Measurements from ENCODE around the gene DNAAF9. TPM values are rescaled to one million over a fixed set of nuclear protein-coding genes. Genes with fewer than 3 reads are reported as not detected.

The DNAAF9 gene
- total and polyA plus RNA-seq, 2 of the 8 experiments (the other 6 are each of a cell fraction or from before 2014, with no cell fraction given): 2.6 to 5.7 TPM

DNA sequence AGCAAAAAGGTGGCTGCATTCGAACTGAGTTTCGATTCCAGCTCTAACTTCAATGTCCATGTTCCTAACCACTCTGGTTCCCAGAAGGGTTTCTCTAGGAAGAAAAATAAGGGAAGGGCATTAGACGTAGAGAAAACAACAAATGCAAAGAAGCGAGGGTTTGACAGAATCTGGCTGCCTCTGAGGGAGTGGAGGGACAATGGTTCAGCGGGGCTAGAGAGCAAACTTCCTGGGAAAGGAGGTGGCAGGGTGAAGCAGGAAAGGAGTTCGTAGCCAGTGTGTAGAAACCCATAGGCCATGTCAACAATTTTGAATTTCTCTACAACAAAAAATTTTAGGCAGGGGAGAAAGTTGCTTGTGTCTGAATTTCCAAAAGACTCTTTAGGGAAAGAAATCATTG is 14.5 kb upstream of the DNAAF9 start:
- H3K9me3 ChIP-seq (ENCODE audit: insufficient read depth in 2 of 2, low read depth in 1 of 2, low read length in 1 of 2): no peaks in the 10 kb centered on the region; a peak in 1 of 4 replicates
- no peaks in the 10 kb centered on the region for H3K27me3 ChIP-seq (replicated peaks in 1 of 4; ENCODE audit: control insufficient read depth in 3 of 4, extremely low read depth in 1 of 4, insufficient read depth in 3 of 4, low read length in 3 of 4)
- TF ChIP-seq FOSL1 (IDR thresholded peaks at IDR 0.05; ENCODE audit: insufficient read depth, low read depth, low read length) (no peak), CHD2 (IDR thresholded peaks at IDR 0.05; ENCODE audit: low read length) (no peak), GABPA (IDR thresholded peaks at IDR 0.05; ENCODE audit: borderline replicate concordance, insufficient read depth, low read length) (no peak), BACH1 (IDR thresholded peaks at IDR 0.05; ENCODE audit: low read length) (no peak), GTF2F1 (IDR thresholded peaks at IDR 0.05; ENCODE audit: borderline replicate concordance, low read depth, low read length) (no peak), CHD1 (IDR thresholded peaks at IDR 0.05; ENCODE audit: low read depth, low read length) (no peak), YY1 (IDR thresholded peaks at IDR 0.05; ENCODE audit: low read depth, low read length) (no peak), TAF7 (optimal IDR thresholded peaks at IDR 0.05; ENCODE audit: borderline replicate concordance, low read depth, low read length) (no peak), ASH2L (IDR thresholded peaks at IDR 0.05; ENCODE audit: low read length) (no peak), EGR1 (IDR thresholded peaks at IDR 0.05; ENCODE audit: borderline replicate concordance, low read depth, low read length) (no peak), RFX5 (IDR thresholded peaks at IDR 0.05; ENCODE audit: borderline replicate concordance, low read depth, low read length) (no peak), JUND (IDR thresholded peaks at IDR 0.05; ENCODE audit: low read length) (no peak), TEAD4 (IDR thresholded peaks at IDR 0.05; ENCODE audit: low read depth, low read length) (no peak)
- TF ChIP-seq, protein P1, sequence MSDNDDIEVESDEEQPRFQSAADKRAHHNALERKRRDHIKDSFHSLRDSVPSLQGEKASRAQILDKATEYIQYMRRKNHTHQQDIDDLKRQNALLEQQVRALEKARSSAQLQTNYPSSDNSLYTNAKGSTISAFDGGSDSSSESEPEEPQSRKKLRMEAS (IDR thresholded peaks at IDR 0.05): no peak

More for the DNA sequence above, 14.5 kb upstream of the DNAAF9 start:
- Histone ChIP-seq H3K56ac (replicated peaks; ENCODE audit: insufficient read length, low read depth, low read length) (no peak overlapping the region), H2BK12ac (ENCODE audit: low read depth, low read length) (no peak overlapping the region), H3K79me2 (ENCODE audit: control insufficient read depth in 1 of 2, insufficient read depth in 2 of 2, low read length in 2 of 2) (no peaks in the 10 kb centered on the region), H3K4me1 (replicated peaks in 1 of 4; ENCODE audit: control insufficient read depth in 3 of 4, insufficient read depth in 4 of 4, low read length in 3 of 4) (peaks cover 0 to 4% (median 0%) of the 10 kb centered on the region in 4 experiments; a peak in 1 of 7 replicates), H3K23me2 (ENCODE audit: low read depth, low read length) (peaks cover 2% of the 10 kb centered on the region; the same call in 1 of the 2 replicates), H3K27ac (ENCODE audit: low read depth, low read length) (no peak overlapping the region), H2AFZ (ENCODE audit: low read length) (peak overlapping the region; percentile 94), H3K14ac (ENCODE audit: insufficient read length) (no peak overlapping the region), H2BK120ac (replicated peaks; ENCODE audit: low read depth, low read length) (no peak overlapping the region), H3K4me3 (ENCODE audit: extremely low read depth in 1 of 4, insufficient read depth in 2 of 4, low read depth in 3 of 4, low read length in 4 of 4) (no peak overlapping the region), H3K9ac (replicated peaks in 1 of 4; ENCODE audit: extremely low read depth in 1 of 4, low read depth in 3 of 4, low read length in 3 of 4) (no peak overlapping the region), H2BK5ac (ENCODE audit: low read depth, low read length) (no peak overlapping the region), H3K18ac (ENCODE audit: extremely low read depth, low read length) (peak overlapping the region; percentile 51; the same call in 1 of the 2 replicates), H4K91ac (replicated peaks; ENCODE audit: insufficient read length, low read length) (no peak overlapping the region), H2AK5ac (ENCODE audit: low read depth, low read length) (no peak overlapping the region), H3K4ac (replicated peaks; ENCODE audit: insufficient read length, low read depth, low read length) (no peak overlapping the region), H4K5ac (ENCODE audit: insufficient read length, low read depth, low read length) (no peak overlapping the region), H4K20me1 (replicated peaks in 1 of 2; ENCODE audit: control insufficient read depth in 1 of 2, insufficient read depth in 2 of 2, low read length in 2 of 2) (no peaks in the 10 kb centered on the region), H4K8ac (ENCODE audit: extremely low read depth, insufficient read depth, low read length) (no peak overlapping the region), H3K79me1 (ENCODE audit: low read depth, low read length) (no peaks in the 10 kb centered on the region), H3K36me3 (ENCODE audit: control insufficient read depth in 2 of 4, insufficient read depth in 4 of 4, low read length in 3 of 4) (no peaks in the 10 kb centered on the region), H2BK15ac (ENCODE audit: low read length) (no peak overlapping the region), H3K23ac (ENCODE audit: insufficient read length) (no peak overlapping the region), H3K4me2 (ENCODE audit: insufficient read depth in 1 of 2, low read depth in 2 of 2, low read length in 2 of 2) (no peak overlapping the region), H2BK20ac (ENCODE audit: low read length) (no peak overlapping the region)
- no peak for DNase-seq (ENCODE audit: low read depth in 1 of 2, low spot score in 2 of 2)
- no peak for FAIRE-seq
- POLR2A ChIA-PET (ENCODE audit: partially characterized antibody): interaction anchor here (0.6 kb wide), 1 partner anchor 221 kb away, joined by 3 read pairs; no protein-coding TSS in a partner anchor
- CTCF ChIA-PET (ENCODE audit: partially characterized antibody): interaction anchor here (0.6 kb wide), 1 partner anchor 99 kb away, joined by 3 read pairs; no protein-coding TSS in a partner anchor
- 78% methylated on average over 6 of the region's 6 CpGs; no CpG with 5 or more reads in 1 of the 2 experiments for WGBS, 2 experiments (ENCODE audit: extremely low coverage in 1 of 2, insufficient coverage in 1 of 2, insufficient read length in 1 of 2, insufficient replicate concordance in 2 of 2, low coverage in 1 of 2, low lambda C conversion rate in 2 of 2, missing lambda C conversion rate in 1 of 2)
